CD14-positive monocyte (primary cell): Measurements from ENCODE around the gene CFAP410. TPM values are rescaled to one million over a fixed set of nuclear protein-coding genes. Genes with fewer than 3 reads are reported as not detected.

Experiments
- DNase-seq, 3 donors: peaks; one replicate each; pipeline ENCODE4 v3.0.0-alpha.2; 2011 to 2022
- H2AFZ ChIP-seq: 2 replicates; pipeline ENCODE4 v1.6.0; 2012; ENCODE audit warnings: mild to moderate bottlenecking, low read depth, low read length, inconsistent platforms; ENCODE audit not compliant: insufficient read depth, poor library complexity, severe bottlenecking
- H3K27ac ChIP-seq, 2 donors: 1 replicate in 1 of 2; 2 replicates in 1 of 2; pipeline ENCODE4 v1.5.1; 2012 to 2013; ENCODE audit warnings: low read length in 2 of 2, control low read depth in 1 of 2, inconsistent platforms in 1 of 2, low read depth in 1 of 2, mild to moderate bottlenecking in 1 of 2
- H3K27me3 ChIP-seq, 2 donors: one replicate each; pipeline versions ENCODE4 v1.6.0 to v1.6.1; 2011 to 2013; ENCODE audit warnings: low read length in 2 of 2; ENCODE audit not compliant: control insufficient read depth in 2 of 2, insufficient read depth in 2 of 2
- H3K36me3 ChIP-seq, 2 donors: replicated peaks in 1 of 2; 1 replicate in 1 of 2; 2 replicates in 1 of 2; pipeline versions ENCODE4 v1.5.1 to v1.6.1; 2012 to 2013; ENCODE audit warnings: low read length in 2 of 2, control low read depth in 1 of 2, inconsistent platforms in 1 of 2, mild to moderate bottlenecking in 1 of 2; ENCODE audit not compliant: insufficient read depth in 2 of 2, control insufficient read depth in 1 of 2
- H3K4me1 ChIP-seq, 2 donors: 1 replicate in 1 of 2; 2 replicates in 1 of 2; pipeline versions ENCODE4 v1.5.1 to v1.6.1; 2012 to 2013; ENCODE audit warnings: low read length in 2 of 2, control low read depth in 1 of 2, inconsistent platforms in 1 of 2, mild to moderate bottlenecking in 1 of 2, moderate library complexity in 1 of 2; ENCODE audit not compliant: insufficient read depth in 2 of 2, control insufficient read depth in 1 of 2
- H3K4me2 ChIP-seq: replicated peaks from 2 replicates; pipeline ENCODE3; 2012; ENCODE audit warnings: low read length, moderate library complexity, mild to moderate bottlenecking; ENCODE audit not compliant: poor library complexity, severe bottlenecking; ENCODE audit errors: extremely low read depth
- H3K4me3 ChIP-seq, 3 experiments: fragments of 200-600 bp in 1 of 3; sonication (generic) in 1 of 3; replicated peaks in 1 of 3; 1 replicate in 2 of 3; 2 replicates in 1 of 3; pipeline ENCODE4 v1.5.1; 2011 to 2013; ENCODE audit warnings: low read length in 3 of 3, mild to moderate bottlenecking in 3 of 3, control low read depth in 2 of 3, low read depth in 2 of 3, inconsistent platforms in 1 of 3, moderate library complexity in 1 of 3
- H3K79me2 ChIP-seq: 2 replicates; pipeline ENCODE4 v1.6.0; 2012; ENCODE audit warnings: mild to moderate bottlenecking, control low read depth, inconsistent platforms, low read length, moderate library complexity; ENCODE audit not compliant: insufficient read depth
- H3K9ac ChIP-seq: 2 replicates; pipeline ENCODE4 v1.6.0; 2017; ENCODE audit warnings: low read length, mild to moderate bottlenecking; ENCODE audit not compliant: insufficient read depth, poor library complexity, severe bottlenecking
- H3K9me3 ChIP-seq, 2 donors: replicated peaks in 1 of 2; 1 replicate in 1 of 2; 2 replicates in 1 of 2; pipeline versions ENCODE4 v1.5.1 to v1.6.1; 2012 to 2013; ENCODE audit warnings: low read length in 2 of 2, control low read depth in 1 of 2; ENCODE audit not compliant: control insufficient read depth in 1 of 2, insufficient read depth in 1 of 2
- H4K20me1 ChIP-seq: 2 replicates; pipeline ENCODE4 v1.6.0; 2012; ENCODE audit warnings: mild to moderate bottlenecking, low read length, control low read depth, moderate library complexity; ENCODE audit not compliant: insufficient read depth
- H3K27ac Mint-ChIP-seq, 7 donors: one replicate each; pipeline ENCODE4 v1.8.0; 2020; ENCODE audit warnings: mild to moderate bottlenecking in 7 of 7, mixed read lengths in 7 of 7, moderate library complexity in 6 of 7, inconsistent platforms in 2 of 7
- H3K27me3 Mint-ChIP-seq, 3 donors: one replicate each; pipeline ENCODE4 v1.8.0; 2021 to 2022; ENCODE audit warnings: low read depth in 3 of 3, mild to moderate bottlenecking in 3 of 3, mixed read lengths in 3 of 3, moderate library complexity in 3 of 3, inconsistent platforms in 1 of 3
- H3K36me3 Mint-ChIP-seq, 2 donors: one replicate each; pipeline ENCODE4 v1.8.0; 2020; ENCODE audit warnings: mixed read lengths in 2 of 2, inconsistent platforms in 1 of 2, mild to moderate bottlenecking in 1 of 2
- H3K4me1 Mint-ChIP-seq: one replicate; pipeline ENCODE4 v1.8.0; 2020; ENCODE audit warnings: mild to moderate bottlenecking, mixed read lengths
- H3K4me3 Mint-ChIP-seq, 2 donors: one replicate each; pipeline ENCODE4 v1.8.0; 2020; ENCODE audit warnings: mild to moderate bottlenecking in 2 of 2, mixed read lengths in 2 of 2, moderate library complexity in 1 of 2
- H3K9me3 Mint-ChIP-seq, 7 donors: one replicate each; pipeline ENCODE4 v1.8.0; 2020 to 2022; ENCODE audit warnings: mixed read lengths in 7 of 7, mild to moderate bottlenecking in 6 of 7, moderate library complexity in 6 of 7, inconsistent platforms in 2 of 7
- CTCF ChIP-seq: fragments of 200-600 bp; IDR thresholded peaks from one replicate; pipeline ENCODE4 v1.8.0; 2022; ENCODE audit warnings: antibody characterized with exemption, mild to moderate bottlenecking
- WGBS: methylation state at CpG from one replicate; pipeline ENCODE4 v1.1.5; 2013; ENCODE audit warnings: missing lambda C conversion rate; ENCODE audit not compliant: insufficient coverage; 5-methylcytosine and 5-hydroxymethylcytosine counted together
- intact Hi-C, 2 donors: fragments of 100-400 bp; cut with micrococcal nuclease; formaldehyde crosslinking; loops; one replicate each; pipeline versions ENCODE4 v1.15.0 to v1.15.1; 2023
- polyA plus RNA-seq, 3 donors: library from polyadenylated mRNA; depleted of rRNA in 1 of 3; unstranded in 2 of 3; stranded (reverse) in 1 of 3; fragments of 300-500 nt in 2 of 3; fragments of >200 nt in 1 of 3; fragmentation: Illumina TruSeq in 2 of 3; gene quantifications; 1 replicate in 2 of 3; 2 replicates in 1 of 3; pipeline ENCODE4 v1.2.3, GENCODE V29; 2012 to 2021

CFAP410 gene
- polyA plus RNA-seq, 3 donors, result 14.8 to 23.5 (median 17.3) TPM

GRCh38 chr21:44291936-44292811, 47.0 kb downstream of the CFAP410 start:
- 79% methylated on average over 21 of the region's 25 CpGs for WGBS
- Mint-ChIP-seq H3K4me1 (no peaks in the 10 kb centered on the region), H3K4me3 (no peak overlapping the region), H3K27me3 (peaks cover 4 to 9% (median 4%) of the 10 kb centered on the region in 3 donors), H3K27ac (peak overlapping the region in 1 of 7 donors; percentile 18), H3K9me3 (peaks cover 0 to 6% (median 0%) of the 10 kb centered on the region in 7 donors), H3K36me3 (no peaks in the 10 kb centered on the region)
- no peak overlapping the region for H3K9ac ChIP-seq
- no peak overlapping the region for H3K4me3 ChIP-seq
- H3K27ac ChIP-seq, result no peak overlapping the region
- no peaks in the 10 kb centered on the region for H3K4me1 ChIP-seq
- no peaks in the 10 kb centered on the region for H3K9me3 ChIP-seq
- H2AFZ ChIP-seq, result no peak overlapping the region
- no peak for TF ChIP-seq CTCF
- H3K4me2 ChIP-seq, result no peak overlapping the region
- no peaks in the 10 kb centered on the region for H4K20me1 ChIP-seq
- H3K36me3 ChIP-seq, result no peaks in the 10 kb centered on the region
- no peak for DNase-seq
- no peaks in the 10 kb centered on the region for H3K79me2 ChIP-seq
- H3K27me3 ChIP-seq, result peaks cover 0 to 2% of the 10 kb centered on the region in 2 donors
- intact Hi-C loops, result no loop called here

- Mint-ChIP-seq H3K9me3 (peaks cover 0 to 6% (median 0%) of the 10 kb centered on the region in 7 donors), H3K4me1 (no peaks in the 10 kb centered on the region), H3K4me3 (no peak overlapping the region), H3K27ac (no peak overlapping the region), H3K36me3 (no peaks in the 10 kb centered on the region), H3K27me3 (peaks cover 4 to 13% (median 4%) of the 10 kb centered on the region in 3 donors)
- Histone ChIP-seq H3K4me3 (no peak overlapping the region), H3K79me2 (no peaks in the 10 kb centered on the region), H4K20me1 (no peaks in the 10 kb centered on the region), H3K4me1 (no peaks in the 10 kb centered on the region), H2AFZ (no peak overlapping the region), H3K27ac (no peak overlapping the region), H3K9me3 (no peaks in the 10 kb centered on the region), H3K27me3 (peaks cover 0 to 2% of the 10 kb centered on the region in 2 donors), H3K4me2 (no peak overlapping the region), H3K36me3 (no peaks in the 10 kb centered on the region), H3K9ac (no peak overlapping the region)
- no peak for TF ChIP-seq CTCF
- intact Hi-C loops, result no loop called here
- DNase-seq, result no peak
- WGBS, result 85% methylated on average over 19 of the region's 33 CpGs
Measured at GRCh38 chr21:44291078-44291935, 47.9 kb downstream of the CFAP410 start.
